ENCODE data around the gene XAF1.

GRCh38 chr17:6752068-6752909, 3.6 kb upstream of the XAF1 start:
- TF ChIP-seq ZNF274 (IDR thresholded peaks at IDR 0.05; ENCODE audit: low read depth, low read length) (no peak), SUZ12 (IDR thresholded peaks at IDR 0.05; ENCODE audit: extremely low read depth, insufficient read depth, insufficient read length) (no peak), YY1 (IDR thresholded peaks at IDR 0.05; ENCODE audit: insufficient read depth, insufficient read length) (no peak)

All from NT2/D1 (cell line).